ENCODE measurements around the gene IFT88.

GRCh38 chr13:20700288-20700687, 133.3 kb downstream of the IFT88 start:
- TF ChIP-seq, protein P1, sequence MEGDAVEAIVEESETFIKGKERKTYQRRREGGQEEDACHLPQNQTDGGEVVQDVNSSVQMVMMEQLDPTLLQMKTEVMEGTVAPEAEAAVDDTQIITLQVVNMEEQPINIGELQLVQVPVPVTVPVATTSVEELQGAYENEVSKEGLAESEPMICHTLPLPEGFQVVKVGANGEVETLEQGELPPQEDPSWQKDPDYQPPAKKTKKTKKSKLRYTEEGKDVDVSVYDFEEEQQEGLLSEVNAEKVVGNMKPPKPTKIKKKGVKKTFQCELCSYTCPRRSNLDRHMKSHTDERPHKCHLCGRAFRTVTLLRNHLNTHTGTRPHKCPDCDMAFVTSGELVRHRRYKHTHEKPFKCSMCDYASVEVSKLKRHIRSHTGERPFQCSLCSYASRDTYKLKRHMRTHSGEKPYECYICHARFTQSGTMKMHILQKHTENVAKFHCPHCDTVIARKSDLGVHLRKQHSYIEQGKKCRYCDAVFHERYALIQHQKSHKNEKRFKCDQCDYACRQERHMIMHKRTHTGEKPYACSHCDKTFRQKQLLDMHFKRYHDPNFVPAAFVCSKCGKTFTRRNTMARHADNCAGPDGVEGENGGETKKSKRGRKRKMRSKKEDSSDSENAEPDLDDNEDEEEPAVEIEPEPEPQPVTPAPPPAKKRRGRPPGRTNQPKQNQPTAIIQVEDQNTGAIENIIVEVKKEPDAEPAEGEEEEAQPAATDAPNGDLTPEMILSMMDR (conservative IDR thresholded peaks at IDR 0.05 in 1 of 2, IDR thresholded peaks at IDR 0.05 in 1 of 2; ENCODE audit: low read depth in 1 of 2, low read length in 2 of 2), result no peak
- TF ChIP-seq EZH2 (IDR thresholded peaks at IDR 0.05; ENCODE audit: low read length, missing control alignments), result no peak

Measured in fibroblast of lung (primary cell).